ENCODE results near the gene RPP38.

The RPP38 gene

GRCh38 chr10:15113766-15114165 lies 16.6 kb downstream of the RPP38 start:
- no peak for DNase-seq

- DNase-seq, result no peak
Observed at GRCh38 chr10:15116225-15116624, 19.1 kb downstream of the RPP38 start.

- DNase-seq, result no peak
Observed at GRCh38 chr10:15118615-15119014, 21.5 kb downstream of the RPP38 start.

GRCh38 chr10:15120523-15120922 lies 23.4 kb downstream of the RPP38 start:
- DNase-seq, result no peak

- no peak for DNase-seq
Observed at GRCh38 chr10:15121707-15122106, 24.6 kb downstream of the RPP38 start.

- no peak for DNase-seq
Observed at GRCh38 chr10:15122477-15123030, 25.4 kb downstream of the RPP38 start.

GRCh38 chr10:15123749-15124184 lies 26.6 kb downstream of the RPP38 start:
- no peak for DNase-seq

GRCh38 chr10:15124190-15124589 lies 27.0 kb downstream of the RPP38 start:
- no peak for DNase-seq

GRCh38 chr10:15124908-15125307 lies 27.8 kb downstream of the RPP38 start:
- no peak for DNase-seq

GRCh38 chr10:15131330-15131729 lies 34.2 kb downstream of the RPP38 start:
- no peak for DNase-seq

- no peak for DNase-seq
Observed at GRCh38 chr10:15136129-15137035, 39.2 kb downstream of the RPP38 start.

GRCh38 chr10:15137036-15137359 lies 39.8 kb downstream of the RPP38 start:
- no peak for DNase-seq

GRCh38 chr10:15137636-15138035 lies 40.5 kb downstream of the RPP38 start:
- DNase-seq, result no peak

GRCh38 chr10:15140698-15141097 lies 43.5 kb downstream of the RPP38 start:
- DNase-seq, result no peak

GRCh38 chr10:15141136-15142054 lies 44.2 kb downstream of the RPP38 start:
- DNase-seq, result no peak

GRCh38 chr10:15144788-15145187 lies 47.6 kb downstream of the RPP38 start:
- no peak for DNase-seq

- no peak for DNase-seq
Observed at GRCh38 chr10:15146366-15146765, 49.2 kb downstream of the RPP38 start.

GRCh38 chr10:15147594-15148392 lies 50.6 kb downstream of the RPP38 start:
- DNase-seq, result no peak

- no peak for DNase-seq
Observed at GRCh38 chr10:15149042-15149771, 52.1 kb downstream of the RPP38 start.

- DNase-seq, result no peak
Observed at GRCh38 chr10:15150563-15150962, 53.4 kb downstream of the RPP38 start.

- no peak for DNase-seq
Observed at GRCh38 chr10:15152556-15152955, 55.4 kb downstream of the RPP38 start.
